Putamen (tissue), 1 donor: ENCODE data around the gene ZRANB1.

ENCODE experiments used
- DNase-seq: peaks from one replicate; pipeline ENCODE4 v3.0.0-alpha.2; 2016; ENCODE audit warnings: low spot score

Gene ZRANB1

DNA sequence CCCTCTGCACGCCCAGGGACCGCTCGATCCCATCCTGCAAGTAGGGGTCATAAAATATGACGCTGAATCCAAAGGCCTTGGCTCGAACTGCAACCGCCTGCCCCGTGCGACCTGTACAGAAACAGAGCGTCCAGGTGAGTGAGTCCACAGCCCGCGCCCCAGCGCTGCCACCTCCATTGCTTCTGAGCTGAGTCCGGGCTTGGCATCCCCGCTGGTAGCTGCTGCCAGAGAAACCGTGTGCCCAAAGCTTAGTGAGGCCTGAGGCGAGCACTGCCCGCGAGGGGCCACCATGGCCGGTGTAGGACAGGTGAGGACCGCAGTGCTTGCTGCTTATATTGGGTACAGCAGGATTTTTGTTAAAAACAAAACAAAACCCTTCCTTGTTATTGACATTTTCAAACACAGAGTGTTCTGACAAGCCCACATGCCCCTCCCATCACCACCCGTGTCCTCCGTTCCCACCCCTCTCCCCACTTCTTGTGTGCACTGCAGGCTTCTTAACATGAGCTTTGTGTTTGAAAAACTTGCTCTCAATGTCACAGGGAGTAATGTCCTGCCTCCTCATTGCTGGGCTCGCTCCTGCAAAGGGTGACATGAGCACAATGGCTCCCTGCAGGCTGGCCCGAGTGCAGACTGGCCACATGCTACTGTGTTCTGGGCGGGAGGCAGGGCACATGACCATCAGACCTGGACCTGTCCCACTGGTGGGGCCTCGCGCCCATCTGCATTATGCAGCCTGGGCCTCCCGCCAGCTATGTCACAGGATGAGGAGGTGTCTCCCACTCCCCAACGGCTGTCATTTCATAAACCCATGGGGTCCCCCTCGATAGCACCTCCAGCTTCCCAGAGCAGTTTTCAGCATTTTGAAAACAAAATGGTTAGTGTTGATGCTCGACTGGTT is 52.9 kb downstream of the ZRANB1 start:
- no peak for DNase-seq

DNA sequence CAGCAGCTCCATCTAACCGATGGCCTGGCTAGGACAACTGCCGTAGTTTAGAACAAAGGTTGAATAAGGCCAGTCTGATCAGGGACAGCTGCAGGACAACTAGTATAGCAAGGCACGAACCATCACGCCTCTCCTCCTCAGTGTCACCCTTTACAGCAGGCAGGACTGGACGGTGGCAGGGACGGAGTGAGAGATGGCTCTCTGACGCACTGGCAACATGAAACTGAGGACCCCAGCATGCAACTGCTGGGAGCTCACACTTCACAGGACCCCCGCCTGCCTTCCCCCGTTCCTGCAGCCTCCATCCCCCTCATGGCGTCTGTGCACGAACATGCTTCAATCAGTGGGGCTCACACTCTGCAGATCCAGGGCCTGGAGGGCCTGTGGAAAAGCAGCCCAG is 53.7 kb downstream of the ZRANB1 start:
- DNase-seq = no peak

DNA sequence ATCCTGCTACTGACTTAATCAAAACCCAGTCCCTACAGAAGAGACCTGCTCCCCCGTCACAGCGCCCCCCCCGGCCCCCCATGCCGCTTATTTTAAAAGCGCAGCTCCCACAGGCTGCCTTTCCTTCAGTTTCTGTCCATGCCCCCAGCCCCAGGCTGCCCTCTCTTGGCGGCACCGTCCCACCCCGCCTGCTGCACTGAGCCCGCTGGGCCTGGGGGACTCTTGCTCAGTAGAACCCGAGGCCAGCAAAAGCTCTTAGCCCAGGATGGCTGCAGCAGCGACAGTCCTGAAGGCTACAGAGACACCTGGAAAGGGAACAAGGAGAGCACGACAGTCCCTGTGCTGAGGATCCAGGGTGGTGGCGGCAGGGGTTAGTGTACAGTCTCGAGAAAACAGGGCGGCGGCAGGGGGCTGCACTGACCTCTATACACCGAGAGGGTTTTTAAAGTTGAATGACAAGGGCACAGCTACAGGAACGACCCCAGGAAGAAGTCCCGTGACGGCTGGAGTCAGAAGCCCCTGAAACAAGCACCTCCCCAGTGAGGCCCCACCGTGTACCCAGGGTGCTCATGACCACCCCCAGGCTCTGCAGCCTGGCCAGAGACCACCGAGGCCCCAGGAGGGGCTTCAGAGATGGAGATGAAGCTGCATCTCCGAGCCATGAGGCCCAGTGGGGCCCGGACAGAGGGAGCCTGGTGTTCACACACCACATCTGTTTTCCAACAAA is 54.4 kb downstream of the ZRANB1 start:
- no peak for DNase-seq

DNA sequence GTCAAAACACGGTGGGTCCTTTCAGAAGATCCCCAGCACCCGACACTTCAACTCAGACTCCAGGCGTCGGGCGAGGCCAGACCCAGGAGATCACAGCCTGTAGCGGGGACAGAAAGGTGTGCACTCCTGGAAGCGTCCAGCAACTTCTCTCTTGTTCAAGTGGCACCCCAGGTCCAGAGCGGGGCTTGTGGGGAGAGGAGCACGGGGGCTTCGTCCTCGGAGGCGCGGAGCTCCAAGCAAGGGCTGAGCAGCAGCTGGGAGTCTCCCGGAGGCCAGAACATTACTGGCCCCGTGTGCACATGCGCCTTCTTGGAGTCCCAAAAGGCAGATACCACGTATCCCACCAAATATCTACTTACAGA is 54.9 kb downstream of the ZRANB1 start:
- no peak for DNase-seq

DNA sequence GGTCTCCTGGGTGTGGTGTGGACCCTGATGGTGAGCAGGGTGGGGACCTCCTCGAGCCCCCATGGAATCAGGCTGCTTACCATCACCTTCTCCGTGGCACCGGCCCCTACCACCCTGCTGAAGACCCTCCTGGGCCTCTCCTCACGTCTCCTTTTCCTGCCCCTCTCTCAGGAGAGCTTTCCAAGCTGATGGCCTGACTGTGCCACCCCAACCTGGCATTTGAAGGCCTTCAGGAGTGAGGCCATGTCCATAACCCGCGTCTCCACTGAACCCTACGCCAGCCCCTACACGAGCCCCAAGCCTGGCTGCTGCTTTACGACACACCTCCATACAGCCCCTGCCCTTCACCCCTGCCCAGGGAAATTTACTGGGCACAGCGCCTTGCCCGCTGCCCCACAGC is 55.4 kb downstream of the ZRANB1 start:
- DNase-seq = no peak

DNA sequence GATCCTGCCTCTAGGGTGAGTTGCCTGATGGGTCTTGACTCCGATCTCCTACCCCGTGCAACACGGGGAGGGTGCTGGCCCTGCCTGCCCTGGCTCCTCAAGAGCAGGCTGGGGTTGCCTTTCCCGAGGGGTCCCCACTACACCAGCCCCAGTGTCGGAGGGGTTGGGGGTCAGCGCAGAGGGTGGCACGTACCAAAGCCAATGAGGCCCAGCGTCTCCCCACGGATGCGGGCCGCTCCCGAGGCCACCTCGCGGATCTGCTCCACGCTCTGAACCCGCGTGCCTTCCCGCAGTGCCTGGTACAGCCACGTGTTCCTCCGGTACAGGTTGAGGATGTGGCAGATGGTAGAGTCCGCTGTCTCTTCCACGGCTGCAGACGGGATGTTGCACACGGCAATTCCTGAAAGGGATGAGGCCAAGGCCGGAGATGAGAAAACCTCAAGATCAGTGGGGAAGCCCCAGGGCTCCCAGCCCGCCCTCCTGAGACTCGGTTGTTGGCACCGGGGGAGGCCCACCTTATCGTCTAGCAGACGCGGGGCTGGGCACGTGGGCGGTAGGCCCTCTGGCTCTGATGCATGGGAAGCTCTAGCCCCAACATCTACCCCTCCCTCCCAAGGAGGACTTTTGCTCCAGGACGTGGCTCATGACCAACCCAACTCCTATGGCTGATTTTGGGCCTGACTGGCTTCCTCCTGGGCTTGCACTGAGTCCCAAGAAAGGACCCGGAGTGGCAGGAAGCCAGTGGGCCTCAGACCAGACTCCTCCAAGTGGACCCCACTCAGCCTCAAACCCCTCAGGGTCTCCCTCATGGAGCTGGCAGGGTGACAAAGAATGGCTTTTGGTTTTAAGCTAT is 56.1 kb downstream of the ZRANB1 start:
- no peak for DNase-seq

DNA sequence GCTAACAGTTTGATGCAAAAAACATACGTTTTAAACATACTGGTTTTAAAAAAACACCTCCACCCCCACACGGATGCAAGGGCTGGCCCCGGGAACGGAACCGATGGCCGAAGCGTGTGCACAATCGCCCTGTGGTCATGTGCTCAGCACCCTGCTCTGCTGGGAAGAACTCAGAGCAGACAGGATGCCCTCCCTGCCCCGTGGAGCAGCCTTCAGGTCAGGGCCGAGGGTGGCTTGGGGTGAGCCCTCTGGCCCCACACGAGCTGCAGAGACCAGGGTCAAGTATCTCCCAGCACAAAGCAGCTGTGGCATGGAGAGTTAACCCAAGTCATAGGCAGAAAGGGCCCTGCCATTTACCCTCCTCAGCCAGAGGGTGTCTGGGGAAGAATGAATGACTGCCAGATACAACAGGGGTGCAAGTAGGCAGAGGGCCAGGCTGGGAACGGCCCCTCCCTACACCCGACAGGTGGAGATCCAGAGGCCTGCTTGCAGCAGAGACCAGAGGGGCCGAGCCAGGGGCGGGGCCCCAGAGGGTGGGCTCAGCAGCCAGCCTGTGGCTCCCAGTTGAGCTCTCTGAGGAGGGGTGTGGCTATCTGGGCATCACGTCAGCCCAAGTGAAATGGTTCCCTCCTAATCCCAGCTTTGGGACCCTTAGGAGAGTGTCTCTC is 56.8 kb downstream of the ZRANB1 start:
- no peak for DNase-seq

DNA sequence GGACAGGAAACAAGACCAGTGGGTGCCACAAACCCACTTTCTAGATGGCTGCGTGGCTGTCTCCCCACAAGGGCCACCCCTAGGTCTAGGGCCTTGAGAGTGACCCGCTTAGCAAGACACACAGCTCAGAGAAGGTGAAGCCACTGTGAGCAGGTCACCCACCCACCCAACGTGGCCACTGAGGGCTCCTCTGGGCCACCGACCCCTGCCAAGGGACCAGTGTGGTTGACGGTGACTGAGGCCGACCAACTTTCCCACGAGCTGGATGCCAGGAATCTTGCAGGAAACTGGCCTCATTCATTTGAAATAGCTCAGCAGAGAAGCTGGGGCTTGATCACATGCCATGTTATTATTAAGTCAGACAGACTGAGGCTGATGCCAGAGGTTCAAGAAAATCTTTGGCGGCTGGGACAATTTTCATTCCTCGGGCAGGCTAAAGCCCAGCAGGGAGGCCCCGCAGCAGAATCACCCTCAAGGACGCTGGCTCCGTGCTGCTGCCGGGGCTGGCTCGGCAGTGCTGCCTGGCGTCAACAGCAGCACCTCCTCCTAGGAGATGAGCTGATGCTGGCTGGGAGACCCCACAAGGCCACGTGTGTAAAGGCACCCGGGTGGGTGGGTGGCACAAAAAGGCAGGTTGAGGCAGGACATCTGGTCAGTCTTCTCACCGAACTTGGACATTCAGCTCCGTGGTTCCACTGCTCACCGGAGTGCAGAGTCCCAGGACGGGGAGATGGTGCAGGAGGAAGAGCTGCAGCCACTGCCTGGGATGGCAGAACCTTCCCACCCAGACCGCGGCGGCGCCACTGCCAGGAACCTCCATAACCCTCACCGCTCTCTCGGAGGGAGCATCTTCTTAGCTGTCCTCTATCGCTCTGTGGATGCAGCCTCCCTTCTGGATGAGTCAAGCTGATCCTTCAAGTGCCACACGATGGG is 57.8 kb downstream of the ZRANB1 start:
- no peak for DNase-seq

DNA sequence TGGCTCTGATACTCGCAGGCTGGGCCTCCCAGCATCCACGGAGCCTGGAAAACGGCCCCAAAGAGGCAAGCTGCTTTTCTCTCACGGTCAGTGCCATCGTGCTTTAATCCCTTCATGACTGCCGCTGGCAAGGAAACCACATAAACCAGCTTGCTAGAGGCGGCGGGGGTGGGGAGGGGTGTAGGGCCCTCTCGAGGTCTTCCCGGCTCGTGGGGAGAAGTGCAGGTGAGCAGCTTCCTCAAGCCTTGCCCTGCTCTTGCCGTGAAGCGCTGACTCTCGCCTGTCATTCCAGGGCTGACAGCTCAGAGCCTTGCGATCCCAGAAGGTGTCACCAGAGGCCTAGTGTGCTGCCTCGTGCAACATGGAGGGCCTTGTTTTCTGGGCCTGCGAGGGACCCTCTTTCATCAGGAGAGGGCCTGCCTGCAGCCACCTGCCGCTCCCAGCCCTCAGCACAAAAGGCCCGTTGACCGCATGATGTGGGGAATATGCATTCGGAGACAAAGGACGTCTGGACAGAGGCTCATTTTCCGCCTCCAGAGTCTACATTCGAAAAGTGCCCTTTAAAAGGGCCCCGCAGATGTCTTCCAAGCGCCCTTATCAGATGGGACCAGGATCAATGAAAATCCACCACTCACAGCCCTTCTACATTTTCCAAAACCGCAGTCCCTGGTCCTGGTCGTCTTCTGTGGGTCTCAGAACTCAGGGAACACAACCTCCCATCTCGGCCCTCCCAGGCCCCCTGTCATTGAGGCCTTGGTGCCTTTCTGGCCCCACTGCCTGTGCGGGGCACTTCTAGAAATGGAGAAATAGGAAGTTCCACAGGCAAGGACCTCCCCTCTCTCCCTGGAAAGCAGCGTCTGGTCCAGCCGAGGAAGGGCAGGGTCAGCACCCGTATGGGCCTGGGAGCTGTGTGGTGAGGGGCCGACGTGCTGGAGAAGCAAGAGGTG is 58.7 kb downstream of the ZRANB1 start:
- DNase-seq = no peak

DNA sequence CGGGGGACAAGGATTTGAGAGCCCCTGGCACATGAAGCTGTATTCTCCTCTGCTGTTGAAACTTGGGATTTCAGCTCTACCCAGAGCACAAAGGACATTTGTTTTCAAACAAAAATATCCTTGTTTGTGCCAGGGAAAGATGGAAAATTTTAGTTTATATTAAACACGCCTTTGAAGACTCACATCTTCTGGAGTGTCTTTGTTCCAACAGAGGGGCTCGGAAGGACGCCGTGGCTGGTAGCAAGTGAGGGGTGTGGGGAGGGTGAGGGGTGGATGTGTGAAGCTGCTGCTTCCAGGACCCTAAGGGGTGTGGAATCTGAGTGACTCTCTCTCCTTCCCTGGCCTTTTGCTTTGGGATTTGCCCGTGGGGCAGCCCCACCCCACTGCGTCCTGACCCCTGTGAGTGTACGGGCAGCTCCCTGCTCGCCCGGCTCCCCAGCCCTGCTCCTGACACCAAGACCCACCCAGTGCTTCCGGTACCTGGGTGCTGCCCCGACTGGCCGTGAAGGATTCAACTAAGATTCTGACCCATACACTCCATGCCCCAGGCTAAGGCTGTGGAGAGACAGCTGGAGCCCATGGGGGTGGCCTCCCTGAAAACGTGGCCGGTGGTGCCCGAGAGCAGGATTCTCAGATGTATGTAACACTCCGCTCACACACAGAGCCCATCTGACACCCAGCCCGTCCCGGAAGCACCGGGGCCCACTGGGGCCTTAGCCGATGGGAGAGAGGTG is 59.6 kb downstream of the ZRANB1 start:
- peak; percentile 66 for DNase-seq

DNA sequence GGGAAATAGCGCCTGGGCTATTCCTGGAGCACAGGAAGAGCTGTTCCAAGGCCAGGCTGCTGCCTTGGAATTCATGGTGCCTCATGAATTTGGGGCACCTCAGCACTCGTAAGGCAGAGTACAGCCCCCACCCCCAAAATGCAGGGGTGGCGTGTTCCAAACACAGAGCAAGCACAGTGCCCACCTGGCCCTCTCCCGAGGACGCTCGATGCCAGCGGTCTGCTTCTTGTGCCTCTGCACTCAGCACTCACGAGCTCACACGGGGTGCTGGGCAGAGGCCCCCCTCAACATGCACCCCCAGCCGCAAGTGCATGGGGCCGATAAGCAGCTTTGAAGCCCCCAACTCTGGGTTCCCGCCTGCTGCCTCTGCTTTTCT is 60.1 kb downstream of the ZRANB1 start:
- no peak for DNase-seq

DNA sequence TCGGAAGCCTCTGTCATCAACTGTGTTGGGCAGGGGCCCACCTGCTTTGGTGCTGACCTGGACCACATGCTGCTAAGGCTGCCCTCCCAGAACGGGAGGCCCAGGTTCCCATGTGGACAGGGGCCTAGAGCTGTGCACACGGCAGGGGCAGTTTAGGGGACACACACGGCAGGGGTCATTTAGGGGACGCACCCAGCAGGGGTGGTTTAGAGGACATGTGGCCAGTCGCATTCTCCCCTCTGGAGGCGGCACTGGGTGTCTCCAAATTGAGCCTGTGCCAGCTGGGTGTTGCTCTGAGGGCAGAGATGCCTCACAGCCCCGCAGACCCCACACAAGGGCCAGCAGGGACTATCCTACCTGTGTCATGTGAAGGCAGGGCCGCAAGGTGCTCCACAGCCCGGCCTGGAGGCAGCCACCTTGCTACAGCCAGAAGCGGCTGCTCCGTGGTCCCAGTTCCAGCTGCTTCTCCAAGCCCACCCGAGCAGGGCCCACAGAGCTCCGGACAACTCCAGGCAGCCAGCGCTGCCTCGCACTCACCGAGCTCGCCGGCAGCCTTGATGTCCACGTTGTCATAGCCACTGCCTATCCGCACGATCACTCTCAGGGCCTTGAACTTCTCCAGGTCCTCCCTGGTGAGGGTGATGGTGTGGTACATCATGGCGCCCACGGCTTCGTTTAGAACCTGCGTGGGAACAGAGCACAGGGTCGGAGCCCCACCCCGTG is 60.7 kb downstream of the ZRANB1 start:
- DNase-seq = no peak

DNA sequence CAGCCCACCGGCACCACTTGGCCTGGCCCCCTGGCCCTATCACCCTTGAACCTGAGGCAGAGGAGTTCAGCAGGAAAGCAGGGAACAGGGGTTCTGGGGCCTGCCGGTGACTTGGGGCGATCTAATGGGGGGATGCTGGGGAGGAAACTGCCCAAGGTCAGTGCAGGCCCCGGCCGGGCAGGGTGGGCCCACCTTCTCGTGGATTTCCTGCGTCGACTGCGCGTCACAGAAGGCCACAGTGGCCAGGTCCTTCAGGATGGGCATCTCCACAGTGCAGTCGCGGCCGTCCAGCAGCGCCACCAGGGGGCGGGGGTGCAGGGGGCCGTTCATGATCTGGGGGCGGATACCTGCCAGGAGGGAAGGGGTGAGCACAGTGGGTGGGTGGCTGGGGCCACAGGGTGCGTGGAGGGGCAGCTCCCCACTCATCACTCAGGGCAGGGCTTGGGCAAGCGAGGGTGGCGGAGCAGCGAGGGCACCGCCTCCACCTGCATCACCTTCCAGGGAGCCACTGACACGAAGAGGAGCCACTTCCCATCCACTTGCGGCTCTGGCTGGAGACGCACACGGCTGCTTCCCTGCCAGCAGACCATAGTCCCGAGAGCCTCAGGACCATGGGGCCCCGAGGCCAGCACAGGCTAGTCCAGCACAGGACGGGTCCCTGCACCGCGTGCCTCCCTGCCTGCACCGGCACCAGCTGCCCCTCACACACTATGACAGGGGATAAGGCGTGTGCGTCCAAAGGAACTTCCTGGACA is 61.4 kb downstream of the ZRANB1 start:
- no peak for DNase-seq

DNA sequence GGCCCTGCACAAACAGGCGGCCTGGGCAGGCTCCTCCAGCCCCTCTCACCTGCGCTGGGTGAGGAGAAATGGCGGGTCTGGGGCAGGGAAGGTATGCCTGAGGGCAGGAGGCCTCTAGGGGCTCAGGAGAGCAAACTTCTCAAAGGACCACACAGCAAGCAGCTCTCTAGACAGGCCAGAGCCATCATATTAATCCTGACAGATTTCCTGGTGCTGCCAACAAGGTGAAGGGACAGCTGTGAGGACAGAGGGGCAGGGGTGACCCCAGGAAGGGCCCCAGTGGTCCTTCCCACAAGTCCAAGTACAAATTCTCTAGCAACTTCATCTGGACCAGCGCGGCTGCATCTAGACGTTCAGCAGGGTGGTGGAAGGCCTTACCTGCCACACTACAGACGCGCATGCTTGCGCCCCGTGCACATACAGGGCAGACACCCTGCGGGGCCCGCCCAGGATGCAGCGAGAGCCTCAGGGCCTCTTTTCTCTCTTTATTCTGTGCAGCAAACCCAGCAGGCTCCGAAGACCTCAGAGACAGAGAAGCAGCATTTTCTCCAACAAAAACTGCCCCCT is 62.1 kb downstream of the ZRANB1 start:
- no peak for DNase-seq

DNA sequence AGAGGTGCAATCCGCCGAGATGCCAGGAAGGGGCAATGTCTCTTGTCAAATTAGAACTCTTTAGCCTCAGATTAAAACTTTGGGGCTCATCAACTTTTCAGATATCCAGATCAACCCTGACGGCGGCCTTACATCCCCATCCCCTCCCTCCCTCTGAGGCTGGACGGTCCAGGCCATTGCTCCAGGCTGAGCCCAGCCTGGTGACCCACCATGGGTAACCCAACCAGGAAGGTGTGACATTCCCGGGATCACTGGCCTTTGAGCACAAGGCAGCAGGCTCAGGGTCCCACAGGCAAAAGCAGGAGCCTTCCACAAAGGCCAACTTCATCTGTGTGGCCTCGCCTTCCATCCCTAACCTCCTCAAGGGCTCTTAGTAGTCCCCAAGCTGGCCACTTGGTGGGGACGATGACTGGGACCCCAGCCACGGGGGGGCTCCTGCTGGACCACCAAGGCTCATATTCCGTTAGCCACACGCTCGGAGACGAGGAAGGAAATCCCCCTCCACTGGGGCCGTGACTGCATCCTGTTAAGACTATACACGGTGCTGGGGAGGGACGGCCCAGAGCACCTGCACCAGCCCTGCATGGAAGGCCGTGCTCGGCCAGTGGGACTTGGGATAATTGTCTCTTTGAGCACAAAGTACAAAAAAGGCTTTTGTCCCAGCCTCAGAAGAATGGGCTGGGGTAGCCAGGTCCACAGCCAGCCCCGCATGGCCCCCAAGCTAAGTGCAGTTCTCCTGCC is 62.8 kb downstream of the ZRANB1 start:
- no peak for DNase-seq
